GDM1 (cell line): Measurements from ENCODE around the gene PSMG3.

Experiments
- DNase-seq: peaks from one replicate; lab custom pipeline; 2025; lab: John Stamatoyannopoulos, UW

Gene PSMG3

DNA sequence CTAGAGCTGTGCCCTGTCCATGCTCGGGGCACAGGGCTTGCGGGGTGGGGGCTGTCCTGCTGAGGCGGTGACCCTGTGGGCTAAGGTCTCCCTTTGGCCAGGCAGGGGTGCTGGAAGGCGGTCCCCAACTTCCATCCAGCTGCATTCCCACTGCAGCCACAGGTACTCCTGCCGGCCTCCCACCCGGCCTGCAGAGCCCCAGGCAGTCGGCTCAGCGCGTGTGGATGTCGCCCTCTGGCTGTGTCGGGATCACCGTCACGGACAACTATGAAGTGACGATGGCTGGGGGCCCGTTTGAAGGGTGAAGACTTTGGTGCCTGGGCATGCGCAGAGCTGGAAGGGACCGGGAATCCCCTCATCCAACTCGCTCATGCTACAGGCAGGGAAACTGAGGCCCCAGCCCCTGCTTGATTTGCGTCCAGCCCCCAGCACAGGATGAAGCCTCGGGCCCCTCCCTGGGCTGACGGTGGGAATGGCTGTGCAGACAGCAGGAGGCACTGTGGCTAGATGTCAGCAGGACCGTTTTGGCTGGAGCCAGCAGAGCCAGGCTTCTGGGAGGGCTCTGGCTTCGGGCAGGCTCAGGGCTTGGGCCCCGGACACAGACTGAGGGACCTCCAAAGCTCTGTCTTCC lies 11.5 kb downstream of the PSMG3 start:
- no peak for DNase-seq

GRCh38 chr7:1557771-1558170 lies 12.1 kb downstream of the PSMG3 start:
- DNase-seq, result no peak

- DNase-seq, result no peak
Observed at GRCh38 chr7:1557006-1557405, 12.8 kb downstream of the PSMG3 start.

DNA sequence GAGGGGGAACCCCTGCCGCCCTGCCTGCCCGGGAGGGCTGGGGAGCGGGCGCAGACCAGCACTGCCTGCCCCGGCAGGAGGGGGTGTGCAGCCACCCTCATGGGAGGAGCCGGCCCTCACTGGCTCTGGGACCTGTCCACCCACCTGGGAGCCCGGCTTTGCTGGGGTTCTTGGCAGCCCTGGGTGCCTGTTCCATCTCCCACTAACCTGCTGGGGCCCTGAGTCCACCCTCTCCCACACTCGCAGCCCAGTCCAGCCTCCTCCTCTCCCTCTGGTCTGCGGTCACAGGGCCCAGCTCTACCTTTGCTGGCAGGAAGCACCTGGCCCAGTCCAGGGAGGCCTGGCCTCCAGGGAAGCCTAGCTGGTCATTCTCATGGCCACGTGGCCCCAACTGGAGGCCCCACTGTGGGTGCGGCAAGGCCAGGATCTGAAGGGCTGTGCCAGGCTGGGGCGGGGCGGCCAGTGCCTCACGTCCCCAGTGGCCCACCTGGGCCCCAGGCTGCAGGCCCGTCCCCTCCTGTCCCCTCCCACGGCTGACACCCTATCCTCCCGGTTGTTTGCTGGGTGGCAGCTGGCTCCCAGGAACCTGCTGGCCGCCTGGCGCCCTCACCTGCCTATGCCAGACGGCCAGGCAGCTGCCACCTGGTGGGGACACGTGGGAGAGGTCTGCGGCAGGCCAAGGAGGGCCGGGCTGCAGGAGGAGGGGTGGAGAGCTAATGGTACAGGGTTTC lies 13.9 kb downstream of the PSMG3 start, which contains the start of gene TMEM184A:
TMEM184A (minus strand) TSS at position 393 of the 731 bp plus-strand sequence. CDS start 721 bp downstream, outside the sequence.
- no peak for DNase-seq

DNA sequence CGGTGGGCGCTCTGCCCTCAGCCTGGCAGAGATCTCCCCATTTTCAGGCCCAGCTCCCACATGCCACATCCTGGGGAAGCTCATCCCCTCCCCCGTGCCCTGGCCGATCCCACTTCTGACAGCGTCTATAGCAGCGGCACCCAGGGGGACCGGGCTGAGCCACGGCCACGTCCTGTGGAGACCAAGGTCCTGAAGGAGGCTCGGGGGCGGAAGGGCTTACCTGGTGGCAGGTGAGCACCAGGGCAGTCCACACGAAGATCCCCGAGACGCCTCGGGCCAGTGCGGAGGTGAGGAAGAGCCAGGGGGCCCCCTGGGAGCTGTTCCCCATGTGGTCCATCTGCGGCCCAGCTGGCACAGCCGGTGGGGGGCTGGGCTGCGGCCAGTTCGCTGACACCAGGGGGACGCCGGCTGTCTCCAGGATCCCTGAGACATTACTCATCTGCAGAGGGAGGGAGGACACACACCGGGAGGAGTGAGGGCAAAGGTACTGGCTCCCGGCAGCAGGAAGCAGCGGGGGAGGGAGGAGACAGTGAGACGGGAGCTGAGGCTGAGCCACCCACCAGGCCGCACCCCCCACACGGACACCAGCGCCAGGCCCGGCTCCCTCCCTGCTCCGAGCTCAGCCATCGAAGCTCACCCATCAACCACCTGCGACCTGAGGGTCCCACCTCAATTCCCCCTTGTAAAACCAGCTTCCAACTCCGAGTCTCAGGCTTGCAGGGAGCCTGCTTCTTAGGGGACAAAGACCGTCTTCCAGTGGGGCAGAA lies 14.6 kb downstream of the PSMG3 start:
- DNase-seq, result no peak

- no peak for DNase-seq
Observed at GRCh38 chr7:1554333-1555045, 15.3 kb downstream of the PSMG3 start.

GRCh38 chr7:1553512-1554210 lies 16.2 kb downstream of the PSMG3 start:
- DNase-seq, result no peak

GRCh38 chr7:1552200-1552599 lies 17.6 kb downstream of the PSMG3 start:
- DNase-seq, result no peak

DNA sequence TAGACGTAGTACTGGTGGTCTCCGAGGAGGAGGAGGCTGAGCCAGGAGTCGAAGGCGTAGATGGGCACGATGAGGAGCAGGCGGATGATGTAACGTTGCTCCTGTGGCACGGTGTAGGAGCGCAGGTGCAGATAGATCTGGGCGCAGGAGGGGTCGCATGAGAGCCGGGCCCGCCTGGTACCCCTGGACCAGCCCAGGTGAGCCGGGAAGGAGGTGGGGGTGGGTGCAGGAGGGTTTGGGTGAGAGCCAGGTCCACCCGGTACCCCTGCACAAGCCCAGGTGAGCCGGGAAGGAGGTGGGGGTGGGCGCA lies 19.0 kb downstream of the PSMG3 start:
- DNase-seq, result no peak

DNA sequence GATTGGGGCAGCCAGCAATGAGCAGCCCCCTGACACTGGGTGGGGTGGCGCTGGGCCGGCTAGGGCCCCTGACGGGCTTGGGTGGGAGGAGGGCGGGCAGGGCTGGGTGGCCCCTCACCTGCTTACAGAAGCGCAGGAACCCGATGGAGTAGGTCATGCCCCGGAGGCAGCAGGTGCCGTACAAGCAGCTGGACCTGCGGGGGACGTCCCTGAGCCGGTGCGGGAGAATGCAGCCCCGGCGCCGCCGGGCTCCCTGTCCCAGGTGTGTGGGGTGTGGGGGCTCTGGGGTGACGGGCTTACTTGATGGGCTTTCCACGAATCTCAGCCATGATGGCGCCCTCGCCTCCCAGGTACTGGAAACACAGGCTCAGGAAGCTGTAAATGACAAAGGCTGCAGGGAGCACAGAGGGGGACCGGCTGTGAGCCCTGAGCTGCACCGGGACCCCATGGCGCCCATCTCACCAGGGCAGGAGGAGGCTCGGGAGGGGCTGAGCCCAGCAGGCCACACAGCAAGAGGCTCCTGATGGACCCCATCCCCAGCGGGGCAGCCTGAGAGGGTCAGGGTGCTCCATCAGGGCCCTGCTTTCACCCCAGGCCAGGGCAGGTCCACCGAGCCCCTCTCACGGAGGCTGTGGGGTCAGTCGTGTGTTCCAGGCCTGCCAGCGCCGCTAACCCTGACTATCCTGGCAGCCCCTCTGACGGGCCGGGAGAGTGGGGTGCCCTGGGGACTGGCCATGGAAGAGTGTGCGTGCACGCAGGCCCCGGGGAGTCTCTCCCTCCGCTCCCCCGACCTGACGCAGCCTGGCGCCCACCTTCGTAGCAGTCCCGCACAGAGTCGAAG lies 19.6 kb downstream of the PSMG3 start:
- no peak for DNase-seq

- no peak for DNase-seq
Observed at GRCh38 chr7:1549357-1550004, 20.4 kb downstream of the PSMG3 start.

DNA sequence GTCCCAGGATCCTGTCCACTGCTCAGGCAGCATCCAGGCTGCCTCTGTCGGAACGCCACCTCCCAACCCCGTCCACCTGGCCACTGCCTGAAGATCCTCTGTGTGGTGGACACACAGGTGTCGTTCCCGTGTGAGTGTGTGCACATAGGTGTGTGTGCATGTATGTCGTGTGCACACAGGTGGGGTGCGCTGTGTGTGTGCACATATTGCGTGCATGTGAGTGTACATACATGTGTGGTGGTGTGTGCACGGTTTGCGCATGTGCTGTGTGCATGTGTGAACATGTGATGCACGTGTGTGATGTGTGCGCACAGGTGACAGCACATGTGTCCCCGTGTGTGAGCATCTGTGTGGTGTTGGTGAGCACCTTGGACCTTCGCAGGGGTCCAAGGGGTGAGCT lies 20.9 kb downstream of the PSMG3 start:
- DNase-seq, result no peak

GRCh38 chr7:1548438-1548831 lies 21.4 kb downstream of the PSMG3 start:
- no peak for DNase-seq

DNA sequence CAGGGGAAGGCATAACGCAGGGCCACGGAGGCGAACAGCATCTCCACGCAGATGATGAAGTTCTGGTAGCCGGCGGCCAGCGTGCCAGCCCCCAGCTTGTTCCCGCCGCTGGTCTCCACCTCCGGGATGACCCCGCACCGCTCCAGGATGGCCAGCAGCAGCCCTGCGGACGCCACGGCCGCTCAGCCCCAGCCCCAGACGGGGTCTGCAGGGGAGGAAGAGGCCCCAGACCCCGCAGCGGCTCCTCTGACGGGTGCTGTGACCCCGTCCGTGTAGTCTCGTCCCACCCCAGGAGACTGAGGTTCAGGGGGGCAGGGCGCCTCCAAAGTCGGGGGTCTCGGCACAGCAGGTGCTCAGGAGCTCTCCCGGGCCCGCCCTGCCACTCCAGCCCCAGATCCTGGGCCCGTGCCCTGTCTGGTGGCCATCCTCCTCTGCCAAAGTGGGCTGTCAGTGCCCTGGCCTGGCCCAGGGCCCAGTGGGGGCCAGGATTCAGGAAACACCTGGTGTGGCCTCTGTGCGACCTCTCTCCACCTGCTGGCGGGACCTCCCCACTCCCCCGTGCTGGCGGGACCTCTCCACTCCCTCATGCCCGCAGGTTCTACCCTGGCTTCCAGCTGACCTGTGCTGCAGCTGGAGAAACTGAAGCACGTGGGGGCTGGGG lies 21.9 kb downstream of the PSMG3 start:
- DNase-seq, result no peak

DNA sequence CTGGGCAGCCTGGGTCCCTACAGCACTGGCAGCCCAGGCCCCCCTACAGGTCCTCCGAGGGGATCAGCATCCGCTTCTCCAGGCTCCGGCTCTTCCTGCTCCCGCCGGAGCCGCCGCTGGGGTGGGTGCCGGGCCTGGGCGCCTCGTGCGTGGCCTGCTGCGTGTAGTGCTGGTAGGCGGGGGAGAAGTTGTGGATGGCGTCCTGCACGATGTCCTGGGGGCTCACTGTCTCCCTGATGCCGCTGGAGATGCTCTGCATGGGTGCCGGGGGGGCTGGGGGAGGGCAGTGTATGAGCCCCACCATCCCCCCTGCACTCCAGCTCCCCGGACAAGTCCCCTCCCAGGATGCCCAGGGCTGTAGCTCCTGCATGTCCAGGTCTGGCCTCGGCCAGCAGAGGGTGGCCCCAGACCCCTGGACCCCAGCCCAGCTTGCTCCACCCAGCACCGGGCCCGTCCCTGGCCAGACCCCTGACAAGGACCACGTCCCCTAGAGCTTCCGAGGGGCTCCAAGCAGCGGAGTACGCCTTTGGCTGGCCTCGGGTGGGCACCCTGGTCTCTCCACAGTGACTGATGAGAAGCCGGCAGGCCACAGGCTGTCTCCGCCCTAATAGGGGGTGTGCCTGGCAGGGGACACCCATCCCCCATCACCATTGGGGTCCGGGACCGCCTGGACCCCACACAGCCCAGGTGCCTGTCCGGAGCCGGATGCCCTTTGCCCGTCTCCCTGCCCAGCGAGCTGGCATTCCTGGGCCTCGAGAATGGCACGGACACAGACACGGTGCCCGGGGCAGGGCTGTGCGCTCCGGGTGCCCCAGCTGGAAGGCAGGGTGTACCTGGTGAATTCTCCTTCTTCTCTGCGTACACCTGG lies 22.7 kb downstream of the PSMG3 start:
- DNase-seq, result no peak

DNA sequence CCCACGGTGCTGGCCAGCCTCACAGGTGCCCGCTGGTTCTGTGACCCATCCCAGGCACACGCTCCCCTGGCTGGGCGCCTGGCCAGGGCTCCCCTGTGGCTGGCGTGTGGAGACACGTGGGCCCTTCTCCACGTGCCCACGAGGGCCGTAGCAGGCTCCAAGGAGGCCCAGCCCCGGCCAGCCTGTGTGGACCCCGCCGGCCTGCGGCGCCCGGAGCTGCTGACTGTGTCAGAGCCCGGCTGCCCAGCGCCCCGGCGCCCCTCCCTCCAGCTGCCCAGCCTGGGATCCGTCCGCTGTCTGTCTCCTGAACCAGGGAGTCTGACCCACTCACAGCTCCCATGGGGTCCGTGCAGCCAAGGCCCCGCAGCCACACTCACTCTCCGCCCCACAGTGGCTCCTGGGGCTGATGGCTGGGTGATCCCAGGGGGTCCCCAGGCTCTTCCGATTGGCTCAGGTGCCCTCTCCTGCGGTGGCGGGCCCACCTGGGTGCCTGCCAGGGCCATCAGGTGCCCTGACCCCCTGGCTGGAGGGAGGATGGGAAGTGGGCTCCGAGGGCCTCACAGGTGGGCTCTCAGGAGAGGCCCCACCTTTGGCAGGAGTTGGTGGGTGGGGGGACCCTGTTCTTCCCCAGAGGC lies 23.4 kb downstream of the PSMG3 start:
- DNase-seq, result no peak

DNA sequence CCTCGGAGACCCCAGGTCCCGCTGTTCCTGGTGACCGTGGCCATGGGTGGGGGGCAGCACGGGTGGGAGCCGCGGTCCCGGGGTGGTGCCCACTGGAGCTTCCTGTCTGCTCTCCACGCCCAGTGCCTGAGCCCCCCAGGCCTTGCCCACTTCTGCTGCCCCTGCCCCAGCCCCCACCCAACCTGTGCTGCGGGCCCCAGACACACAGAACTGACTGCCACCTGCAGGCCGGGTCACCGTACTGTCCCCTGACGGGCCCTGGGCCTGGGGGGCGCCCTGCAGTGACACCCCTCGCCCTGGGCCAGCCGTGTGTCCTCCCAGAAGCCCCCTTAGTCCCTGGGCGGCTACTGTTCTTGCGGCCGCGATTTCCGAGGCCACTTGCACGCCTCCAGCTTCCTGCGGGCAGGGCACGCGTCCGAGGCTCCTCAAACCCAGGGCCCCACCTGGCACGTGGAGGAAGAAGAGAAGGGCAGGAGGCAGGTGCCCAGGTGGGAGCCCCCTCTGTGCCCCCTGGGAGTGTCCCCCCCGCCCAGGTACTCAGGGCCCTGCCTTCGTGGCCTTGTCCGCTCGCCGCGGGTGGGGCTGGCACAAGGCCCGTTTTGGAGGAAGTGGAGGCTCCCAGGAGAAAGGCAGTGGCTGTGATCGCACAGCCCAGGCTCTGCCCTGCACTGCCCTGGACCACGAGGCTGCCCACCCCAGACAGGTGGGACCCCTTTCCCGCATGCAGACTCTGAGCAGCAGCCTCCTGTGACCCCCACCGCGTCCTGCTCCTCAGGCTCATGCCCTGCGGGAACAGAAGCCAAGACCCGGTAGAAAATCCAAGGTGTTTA lies 24.2 kb downstream of the PSMG3 start:
- no peak for DNase-seq
